Measurements from ENCODE around the gene PLCG1. TPM values are rescaled to one million over a fixed set of nuclear protein-coding genes. Genes with fewer than 3 reads are reported as not detected.

The PLCG1 gene
- total and polyA plus RNA-seq, 2 donors (not counting 3 experiments of a cell fraction or from before 2014, with no cell fraction given), result 164 to 224 TPM

DNA sequence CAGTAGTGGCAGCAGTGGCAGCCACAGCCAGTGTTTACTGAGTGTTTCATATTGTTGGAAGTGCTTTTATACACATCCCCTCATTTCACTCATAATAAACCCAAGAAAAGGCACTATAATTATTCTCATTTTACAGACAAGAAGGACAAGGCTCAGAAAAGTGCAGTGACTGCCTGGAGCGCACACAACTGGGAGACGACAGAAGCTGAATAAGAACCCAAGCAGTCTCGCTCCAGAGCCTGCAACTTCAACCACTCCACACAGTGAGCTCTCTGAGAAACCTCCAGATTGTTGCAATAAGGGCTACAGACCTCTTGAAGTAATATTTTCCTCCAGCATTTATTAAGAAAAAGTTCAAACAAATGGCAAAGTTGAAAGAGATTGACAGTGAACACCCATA lies 76.9 kb downstream of the PLCG1 start:
- H3K4me3 ChIP-seq (replicated peaks in 1 of 3; ENCODE audit: insufficient read depth in 1 of 3, low read depth in 1 of 3, low read length in 3 of 3), result no peak overlapping the region
- no peak overlapping the region for H2AFZ ChIP-seq (ENCODE audit: low read depth, low read length)
- intact Hi-C loops (cut with micrococcal nuclease) (no loop called here), dilution Hi-C loops (cut with MboI; ENCODE audit: extremely low pct_ligation_motif_present, low sequenced_read_pairs) (no loop called here)
- H3K9me1 ChIP-seq (replicated peaks; ENCODE audit: control insufficient read depth, extremely low read depth, insufficient read depth, low read length), result no peaks in the 10 kb centered on the region
- H4K20me1 ChIP-seq (replicated peaks; ENCODE audit: control insufficient read depth, extremely low read depth, insufficient read depth, low read length), result no peaks in the 10 kb centered on the region
- H3K27ac ChIP-seq (ENCODE audit: insufficient read depth, low read depth, low read length), result no peak overlapping the region
- TF ChIP-seq FOS (IDR thresholded peaks at IDR 0.05; ENCODE audit: borderline replicate concordance, insufficient read depth, low read length) (no peak), POLR2AphosphoS5 (IDR thresholded peaks at IDR 0.05; ENCODE audit: insufficient read depth, low read depth, low read length) (no peak), POLR2A (IDR thresholded peaks at IDR 0.05; ENCODE audit: low read depth, low read length) (no peak)
- TF ChIP-seq, protein P1, sequence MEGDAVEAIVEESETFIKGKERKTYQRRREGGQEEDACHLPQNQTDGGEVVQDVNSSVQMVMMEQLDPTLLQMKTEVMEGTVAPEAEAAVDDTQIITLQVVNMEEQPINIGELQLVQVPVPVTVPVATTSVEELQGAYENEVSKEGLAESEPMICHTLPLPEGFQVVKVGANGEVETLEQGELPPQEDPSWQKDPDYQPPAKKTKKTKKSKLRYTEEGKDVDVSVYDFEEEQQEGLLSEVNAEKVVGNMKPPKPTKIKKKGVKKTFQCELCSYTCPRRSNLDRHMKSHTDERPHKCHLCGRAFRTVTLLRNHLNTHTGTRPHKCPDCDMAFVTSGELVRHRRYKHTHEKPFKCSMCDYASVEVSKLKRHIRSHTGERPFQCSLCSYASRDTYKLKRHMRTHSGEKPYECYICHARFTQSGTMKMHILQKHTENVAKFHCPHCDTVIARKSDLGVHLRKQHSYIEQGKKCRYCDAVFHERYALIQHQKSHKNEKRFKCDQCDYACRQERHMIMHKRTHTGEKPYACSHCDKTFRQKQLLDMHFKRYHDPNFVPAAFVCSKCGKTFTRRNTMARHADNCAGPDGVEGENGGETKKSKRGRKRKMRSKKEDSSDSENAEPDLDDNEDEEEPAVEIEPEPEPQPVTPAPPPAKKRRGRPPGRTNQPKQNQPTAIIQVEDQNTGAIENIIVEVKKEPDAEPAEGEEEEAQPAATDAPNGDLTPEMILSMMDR (IDR thresholded peaks at IDR 0.05; ENCODE audit: extremely low read depth in 1 of 2, insufficient read depth in 1 of 2, low read depth in 1 of 2, low read length in 2 of 2), result no peak
- DNase-seq (ENCODE audit: low read depth, low spot score), result no peak
- no peaks in the 10 kb centered on the region for H3K79me2 ChIP-seq (ENCODE audit: control insufficient read depth, insufficient read depth, low read length)
- no peak overlapping the region for H3K4me2 ChIP-seq (ENCODE audit: insufficient read depth, low read length)
- no peaks in the 10 kb centered on the region for H3K27me3 ChIP-seq (ENCODE audit: control insufficient read depth in 2 of 2, insufficient read depth in 2 of 2, low read length in 2 of 2)
- FAIRE-seq, result no peak
- CTCF ChIA-PET, result interaction anchor here (1.2 to 3.0 kb wide), 2 partner anchors 10 to 19 kb away, joined by 3 to 16 read pairs; no protein-coding TSS in a partner anchor
- BruUV-seq (replicated peaks), result no TSS peak
- H3K36me3 ChIP-seq (ENCODE audit: control insufficient read depth in 2 of 2, extremely low read depth in 1 of 2, insufficient read depth in 2 of 2, low read length in 2 of 2), result no peaks in the 10 kb centered on the region
- POLR2A ChIA-PET, result no interaction called here
- no peak overlapping the region for H3K9ac ChIP-seq (replicated peaks; ENCODE audit: extremely low read depth, insufficient read depth, low read length)
- peaks cover 3% of the 10 kb centered on the region for H3K4me1 ChIP-seq (ENCODE audit: control insufficient read depth, extremely low read depth, insufficient read depth, low read length)
- H3K9me3 ChIP-seq (replicated peaks; ENCODE audit: control insufficient read depth, insufficient read depth, low read length), result no peaks in the 10 kb centered on the region

DNA sequence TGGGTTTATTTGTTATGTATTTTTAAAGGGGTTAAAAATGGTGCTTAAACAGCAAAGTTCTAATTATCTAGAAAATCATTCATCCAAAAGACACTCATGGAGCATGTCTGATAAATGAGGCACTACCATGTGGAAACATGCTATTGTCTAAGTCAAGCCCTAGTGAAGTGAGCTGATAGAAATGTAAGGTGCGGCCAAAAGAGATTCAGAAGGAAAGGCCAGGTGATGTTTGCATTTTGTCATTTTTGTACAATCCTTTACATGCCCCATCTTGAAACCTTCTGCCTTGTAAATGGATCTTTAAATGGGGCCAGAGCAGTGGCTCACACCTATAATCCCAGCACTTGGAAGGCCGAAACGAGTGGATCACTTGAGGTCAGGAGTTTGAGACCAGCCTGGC lies 77.3 kb downstream of the PLCG1 start:
- DNase-seq (ENCODE audit: low read depth, low spot score) (no peak), FAIRE-seq (no peak)
- no peak overlapping the region for H2AFZ ChIP-seq (ENCODE audit: low read depth, low read length)
- H3K9me1 ChIP-seq (replicated peaks; ENCODE audit: control insufficient read depth, extremely low read depth, insufficient read depth, low read length), result no peaks in the 10 kb centered on the region
- POLR2A ChIA-PET, result no interaction called here
- dilution Hi-C loops (cut with MboI; ENCODE audit: extremely low pct_ligation_motif_present, low sequenced_read_pairs), result no loop called here
- no peaks in the 10 kb centered on the region for H3K36me3 ChIP-seq (ENCODE audit: control insufficient read depth in 2 of 2, extremely low read depth in 1 of 2, insufficient read depth in 2 of 2, low read length in 2 of 2)
- no peaks in the 10 kb centered on the region for H3K79me2 ChIP-seq (ENCODE audit: control insufficient read depth, insufficient read depth, low read length)
- H3K27ac ChIP-seq (ENCODE audit: insufficient read depth, low read depth, low read length), result no peak overlapping the region
- no peaks in the 10 kb centered on the region for H3K27me3 ChIP-seq (ENCODE audit: control insufficient read depth in 2 of 2, insufficient read depth in 2 of 2, low read length in 2 of 2)
- CTCF ChIA-PET, result interaction anchor here (1.2 to 3.0 kb wide), 2 partner anchors 9 to 18 kb away, joined by 3 to 16 read pairs; no protein-coding TSS in a partner anchor
- peaks cover 3% of the 10 kb centered on the region for H3K4me1 ChIP-seq (ENCODE audit: control insufficient read depth, extremely low read depth, insufficient read depth, low read length)
- TF ChIP-seq MYC (IDR thresholded peaks at IDR 0.05; ENCODE audit: low read depth, low read length) (no peak), JUN (IDR thresholded peaks at IDR 0.05; ENCODE audit: borderline replicate concordance, insufficient read depth, insufficient read length, low read depth) (no peak), GATA2 (IDR thresholded peaks at IDR 0.05; ENCODE audit: insufficient read depth, insufficient read length, low read depth, low read length) (no peak), POLR2A (IDR thresholded peaks at IDR 0.05; ENCODE audit: low read depth, low read length) (no peak), POLR2AphosphoS5 (IDR thresholded peaks at IDR 0.05; ENCODE audit: insufficient read depth, low read depth, low read length) (no peak), EZH2 (IDR thresholded peaks at IDR 0.05; ENCODE audit: borderline replicate concordance, low read depth, low read length, severe bottlenecking) (no peak), FOS (IDR thresholded peaks at IDR 0.05; ENCODE audit: borderline replicate concordance, insufficient read depth, low read length) (no peak)
- TF ChIP-seq, protein P2, sequence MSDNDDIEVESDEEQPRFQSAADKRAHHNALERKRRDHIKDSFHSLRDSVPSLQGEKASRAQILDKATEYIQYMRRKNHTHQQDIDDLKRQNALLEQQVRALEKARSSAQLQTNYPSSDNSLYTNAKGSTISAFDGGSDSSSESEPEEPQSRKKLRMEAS (IDR thresholded peaks at IDR 0.05; ENCODE audit: insufficient read depth, insufficient read length), result no peak
- TF ChIP-seq, protein P1 (IDR thresholded peaks at IDR 0.05; ENCODE audit: extremely low read depth in 1 of 2, insufficient read depth in 1 of 2, low read depth in 1 of 2, low read length in 2 of 2), result no peak
- H3K9me3 ChIP-seq (replicated peaks; ENCODE audit: control insufficient read depth, insufficient read depth, low read length), result no peaks in the 10 kb centered on the region
- no peak overlapping the region for H3K9ac ChIP-seq (replicated peaks; ENCODE audit: extremely low read depth, insufficient read depth, low read length)
- no peaks in the 10 kb centered on the region for H4K20me1 ChIP-seq (replicated peaks; ENCODE audit: control insufficient read depth, extremely low read depth, insufficient read depth, low read length)
- H3K4me3 ChIP-seq (replicated peaks in 1 of 3; ENCODE audit: insufficient read depth in 1 of 3, low read depth in 1 of 3, low read length in 3 of 3), result no peak overlapping the region
- H3K4me2 ChIP-seq (ENCODE audit: insufficient read depth, low read length), result no peak overlapping the region
- BruUV-seq (replicated peaks), result no TSS peak
- intact Hi-C loops (cut with micrococcal nuclease), result no loop called here

Measured in endothelial cell of umbilical vein (primary cell).